GM19463 (cell line): ENCODE results near the gene CPT1A.

Experiments
- ATAC-seq: cut with Tn5 transposase; IDR thresholded peaks from one replicate; pipeline ENCODE4 v1.9.1; 2021; ENCODE audit warnings: mild to moderate bottlenecking, moderate library complexity; ENCODE audit not compliant: unreplicated experiment

Gene CPT1A

GRCh38 chr11:68763181-68763721 is 78.5 kb downstream of the CPT1A start:
- ATAC-seq, result no peak

- ATAC-seq, result no peak
These were observed 79.2 kb downstream of the CPT1A start for GRCh38 chr11:68762481-68762880.

GRCh38 chr11:68761801-68762200 is 79.9 kb downstream of the CPT1A start:
- ATAC-seq, result no peak

DNA sequence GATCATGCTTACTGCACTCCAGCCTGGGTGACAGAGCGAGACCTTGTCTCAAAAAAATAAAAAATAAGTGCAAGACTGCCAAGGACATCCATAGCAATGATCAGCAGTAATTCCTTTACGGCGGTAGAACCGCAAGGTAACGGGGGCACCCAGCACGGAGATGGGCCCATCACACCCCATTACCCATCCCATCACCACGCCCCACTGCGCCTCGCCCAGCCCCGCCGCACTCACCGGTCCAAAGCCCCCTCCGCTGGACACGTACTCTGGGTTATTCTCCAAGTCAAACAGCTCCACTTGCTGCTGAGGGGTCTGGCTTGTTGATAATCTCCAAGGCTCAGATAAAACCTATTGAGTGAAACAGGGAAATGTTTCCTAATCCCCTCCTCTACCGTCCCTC is 81.7 kb downstream of the CPT1A start:
- no peak for ATAC-seq

DNA sequence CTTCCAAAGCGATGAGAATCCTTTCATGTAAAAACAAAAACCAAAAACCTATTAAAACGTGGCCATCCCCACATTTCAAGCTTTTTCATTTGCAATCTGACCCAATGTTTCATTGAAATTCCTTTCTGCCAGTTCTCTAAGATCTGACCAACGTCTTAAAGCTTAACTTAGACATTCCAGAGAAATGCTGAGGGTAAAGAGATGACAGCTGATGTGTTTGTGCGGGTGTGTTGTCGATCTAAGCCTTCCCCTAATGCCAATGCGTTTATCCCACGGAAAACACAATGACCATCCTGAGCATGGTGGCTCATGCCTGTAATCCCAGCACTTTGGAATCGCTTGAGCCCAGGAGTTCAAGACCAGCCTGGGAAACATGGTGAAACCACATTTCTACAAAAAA is 84.0 kb downstream of the CPT1A start:
- no peak for ATAC-seq

DNA sequence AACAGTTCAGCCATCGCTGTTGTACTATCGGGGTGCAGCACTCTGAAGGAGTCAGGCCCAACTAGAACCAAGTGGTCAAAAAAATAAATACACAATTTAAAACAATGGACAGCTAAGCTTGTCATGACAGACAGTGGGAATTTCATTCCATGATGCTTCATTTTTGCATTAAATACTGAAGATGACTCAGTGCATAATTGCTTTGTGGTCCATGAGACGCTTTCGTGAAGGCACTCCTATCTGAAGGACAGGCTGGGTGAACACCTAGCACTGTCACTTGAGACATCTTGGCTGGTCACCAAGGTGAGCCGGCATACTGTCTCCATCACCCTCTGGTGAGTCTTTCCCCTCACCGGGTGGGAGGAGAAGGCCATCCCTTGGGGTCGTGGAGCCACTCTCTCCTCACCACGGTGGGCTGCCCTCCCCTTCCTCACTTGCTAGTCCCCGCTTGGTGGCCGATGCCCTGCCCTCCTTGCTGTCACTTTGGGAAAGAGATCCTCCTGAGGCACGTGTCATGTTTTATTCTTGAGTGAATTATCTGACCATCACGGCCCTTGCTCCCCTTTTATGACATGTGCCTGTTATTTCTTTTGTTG is 85.4 kb downstream of the CPT1A start:
- ATAC-seq, result no peak

- no peak for ATAC-seq
These were observed 88.4 kb downstream of the CPT1A start for GRCh38 chr11:68753300-68753699.

DNA sequence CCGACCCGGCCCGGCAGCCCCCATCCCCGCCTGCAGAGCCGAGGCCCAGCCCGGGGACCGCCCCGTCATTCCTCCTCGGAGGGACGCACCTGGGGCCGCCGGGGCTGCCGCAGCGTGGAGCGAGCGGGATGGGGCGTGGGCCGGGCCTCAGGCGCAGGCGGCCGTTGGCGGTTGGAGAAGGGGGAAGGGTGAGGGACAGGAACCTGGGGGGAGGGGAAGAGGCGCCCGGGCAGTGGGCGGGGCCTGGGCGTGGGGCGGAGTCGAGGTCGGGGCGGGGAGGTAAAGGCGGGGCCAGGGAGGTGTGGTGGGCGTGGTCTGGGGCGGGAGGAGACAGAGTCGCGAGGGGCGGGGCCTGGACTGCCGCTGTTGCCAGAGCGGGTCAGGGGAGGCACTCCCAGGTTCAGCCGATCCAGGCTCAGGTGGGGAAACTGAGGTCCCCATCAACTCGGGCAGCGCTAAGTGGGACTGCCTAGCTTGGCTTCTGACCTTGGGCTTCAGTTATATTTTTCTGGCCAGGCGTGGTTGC is 90.3 kb downstream of the CPT1A start, which contains the start of gene TESMIN:
Gene TESMIN, minus strand, starts transcription at position 190 of the 526 bp plus-strand sequence. CDS start 860 bp downstream, outside the sequence.
- no peak for ATAC-seq

GRCh38 chr11:68751004-68751325 is 90.8 kb downstream of the CPT1A start:
- ATAC-seq, result no peak

DNA sequence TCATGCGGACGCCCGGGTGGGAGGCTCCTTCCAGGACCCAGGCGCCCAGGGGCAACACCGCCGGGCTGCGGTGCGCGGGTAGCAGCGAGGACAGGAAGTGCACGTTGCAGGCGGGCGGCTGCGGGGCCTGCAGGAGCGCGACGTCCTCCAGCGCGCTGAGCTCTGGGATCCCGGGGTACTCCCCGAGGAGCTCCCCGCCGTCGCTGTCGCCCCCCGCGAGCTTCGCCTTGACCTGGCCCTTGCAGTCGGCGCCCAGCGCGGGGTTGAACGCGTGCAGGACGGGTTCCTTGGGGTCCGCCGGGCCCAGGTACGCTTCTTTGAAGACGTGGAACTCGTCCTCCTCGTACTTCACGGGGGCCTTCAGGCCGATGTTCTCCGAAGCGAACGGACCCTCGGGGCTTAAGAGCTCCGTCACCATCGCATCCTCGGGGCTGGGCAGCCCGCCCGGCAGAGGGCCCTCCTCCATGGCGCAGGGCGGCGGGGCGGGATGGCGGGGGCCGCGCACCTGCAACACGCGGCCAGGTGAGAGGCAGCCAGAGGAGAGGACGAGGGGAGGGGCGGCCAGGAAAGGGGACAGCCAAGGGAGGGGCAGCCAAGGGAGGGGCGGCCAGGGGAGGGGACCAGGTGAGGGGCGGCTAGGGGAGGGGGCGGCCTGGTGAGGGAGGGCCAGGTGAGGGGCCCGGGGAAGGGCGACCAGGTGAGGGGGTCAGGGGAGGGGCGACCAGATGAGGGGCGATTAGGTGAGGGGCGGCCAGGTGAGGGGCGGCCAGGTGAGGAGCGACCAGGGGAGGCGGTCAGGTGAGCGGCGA is 91.3 kb downstream of the CPT1A start:
- no peak for ATAC-seq

DNA sequence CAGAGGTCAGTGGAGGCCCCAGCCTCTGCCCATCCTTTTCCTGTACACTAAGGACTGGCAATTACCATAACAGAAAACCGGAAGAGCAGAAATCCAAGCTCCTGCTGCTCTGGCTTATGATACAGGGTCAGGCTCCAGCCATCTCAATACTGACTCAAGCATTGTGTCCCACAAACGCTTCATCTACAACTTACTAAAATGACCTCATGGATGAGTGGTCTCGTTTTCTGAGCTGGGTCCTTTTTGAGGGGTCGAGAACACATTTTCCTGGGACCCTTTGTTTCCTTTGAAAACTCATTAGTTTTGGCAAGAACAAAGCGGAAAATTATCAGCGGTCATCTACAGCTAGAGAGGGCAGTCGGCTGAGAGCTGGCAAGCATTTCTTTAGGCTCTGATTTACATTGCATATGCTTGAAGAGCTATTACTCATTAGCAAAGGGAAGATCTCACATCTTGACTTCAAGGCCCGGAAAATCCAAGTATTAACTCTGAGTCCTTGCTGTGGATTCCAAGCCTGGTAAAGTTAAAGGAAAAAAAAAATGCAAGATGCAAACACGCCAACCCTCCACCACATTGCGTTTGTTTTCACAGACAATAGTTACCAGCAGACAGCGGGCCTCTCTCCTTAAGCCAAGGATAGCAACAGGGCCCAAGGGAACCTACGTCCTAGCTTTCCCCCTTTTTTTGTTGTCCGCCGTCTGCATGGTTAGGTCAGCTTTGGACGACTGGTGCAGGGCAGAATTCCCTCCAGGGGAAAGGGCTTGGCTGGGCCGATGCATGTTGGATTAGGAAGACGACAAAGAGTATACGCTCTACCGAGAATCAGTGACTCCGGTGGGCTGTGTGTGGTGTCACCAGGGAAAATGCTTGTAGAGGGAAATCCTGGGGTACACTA is 92.2 kb downstream of the CPT1A start:
- ATAC-seq, result no peak

- no peak for ATAC-seq
These were observed 93.7 kb downstream of the CPT1A start for GRCh38 chr11:68748061-68748460.

GRCh38 chr11:68743539-68743938 is 98.2 kb downstream of the CPT1A start:
- no peak for ATAC-seq

DNA sequence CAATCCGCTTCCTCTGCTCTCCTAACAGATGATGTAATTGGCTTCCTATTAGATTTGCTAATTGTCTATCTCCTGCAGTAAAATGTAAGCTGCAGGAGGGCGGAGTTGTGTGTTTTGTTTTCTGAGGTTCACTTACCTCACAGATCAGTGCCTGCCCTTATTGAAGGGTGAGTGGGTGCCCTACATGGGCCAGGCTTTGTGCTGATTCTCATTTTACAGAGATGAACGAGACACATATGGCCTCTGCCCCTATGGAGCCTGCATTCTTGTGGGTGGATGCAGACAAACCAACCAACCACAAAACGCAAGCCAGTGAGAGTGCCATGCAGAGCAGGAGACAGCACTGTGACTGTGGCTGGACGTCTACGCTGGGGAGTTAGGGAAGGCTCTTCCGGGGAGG is 100.3 kb downstream of the CPT1A start:
- no peak for ATAC-seq

GRCh38 chr11:68735646-68736045 is 106.1 kb downstream of the CPT1A start:
- ATAC-seq, result no peak

DNA sequence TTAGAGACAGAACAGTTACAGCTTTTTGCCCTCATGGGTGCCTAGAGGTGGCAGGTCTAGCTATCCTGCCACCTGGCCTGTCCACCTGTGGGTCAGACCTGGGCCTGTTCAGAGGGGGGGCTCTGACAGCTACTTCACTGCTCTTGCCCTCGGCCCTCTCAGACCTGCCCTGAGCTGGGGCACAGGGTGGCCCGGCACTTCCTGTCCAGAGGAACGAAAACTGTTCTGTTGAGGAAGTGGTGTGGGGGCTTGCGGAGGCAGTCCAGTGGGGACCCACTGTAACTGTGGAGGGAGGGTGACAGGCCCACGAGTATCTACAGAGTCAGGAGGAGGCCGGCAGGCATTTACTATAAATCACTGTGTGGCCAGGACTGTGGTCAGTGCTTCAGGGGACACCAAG is 106.6 kb downstream of the CPT1A start:
- no peak for ATAC-seq

GRCh38 chr11:68734111-68734510 is 107.6 kb downstream of the CPT1A start:
- ATAC-seq, result no peak

DNA sequence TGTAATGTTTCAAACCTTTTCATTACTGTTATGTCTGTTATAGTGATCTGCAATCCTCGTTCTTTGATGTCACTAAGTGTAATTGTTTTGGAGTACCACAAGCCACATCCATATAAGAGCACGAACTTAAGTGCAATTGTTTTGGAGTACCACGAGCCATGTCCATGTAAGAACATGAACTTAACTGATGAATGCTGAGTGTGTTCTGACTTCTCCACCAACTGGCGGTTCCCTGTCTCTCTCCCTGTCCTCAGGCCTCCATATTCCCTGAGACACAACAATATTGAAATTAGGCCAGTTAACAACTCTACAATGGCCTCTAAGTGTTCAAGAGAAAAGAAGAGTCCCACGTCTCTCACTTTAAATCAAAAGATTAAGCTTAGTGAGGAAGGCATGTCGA is 113.9 kb downstream of the CPT1A start:
- no peak for ATAC-seq

GRCh38 chr11:68724293-68724692 is 117.4 kb downstream of the CPT1A start:
- ATAC-seq, result no peak

DNA sequence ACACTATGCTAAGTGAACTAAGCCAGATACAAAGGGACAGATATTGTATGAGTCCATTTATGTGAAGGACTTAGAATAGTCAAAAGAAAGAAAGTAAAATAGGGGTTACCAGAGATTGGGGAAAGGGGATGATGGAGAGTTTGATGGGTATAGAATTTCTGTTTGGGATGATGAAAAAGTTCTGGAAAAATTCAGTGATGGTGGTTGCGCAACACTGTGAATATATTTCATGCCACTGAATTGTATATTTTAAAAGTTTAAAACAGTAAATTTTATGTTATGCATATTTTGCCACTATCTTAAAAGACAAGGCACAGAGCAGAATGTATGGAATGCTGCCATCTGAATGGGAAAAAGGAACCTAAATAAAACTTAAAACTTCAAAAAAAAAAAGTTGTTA is 119.6 kb downstream of the CPT1A start:
- ATAC-seq, result no peak

DNA sequence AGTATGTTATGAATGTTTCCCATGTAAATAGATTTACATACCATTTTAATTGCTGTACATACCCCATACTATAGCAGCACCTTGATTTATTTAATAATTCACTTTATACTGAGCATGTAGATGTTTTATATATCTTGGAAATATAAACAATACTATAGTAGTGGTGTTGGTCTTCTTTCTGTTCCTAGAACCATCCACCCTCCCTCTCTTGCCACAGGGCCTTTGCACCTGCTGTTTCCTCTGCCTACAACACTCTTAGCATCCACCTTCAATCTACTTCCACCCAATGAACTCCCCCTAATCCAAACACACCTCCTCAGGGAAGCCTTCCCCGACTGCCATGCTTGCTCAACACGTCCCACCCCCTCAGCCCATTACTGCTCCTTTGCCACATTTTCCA is 120.6 kb downstream of the CPT1A start:
- ATAC-seq, result no peak
